GM12873 (cell line): ENCODE data around the gene LRRC59.

Experiments used
- TF ChIP-seq, protein P1 (sequence below): IDR thresholded peaks from 2 replicates; pipeline ENCODE4 v1.5.1; 2012; ENCODE audit warnings: low read depth, mild to moderate bottlenecking, moderate library complexity, low read length, control low read depth; ENCODE audit not compliant: insufficient read depth; ENCODE audit errors: missing control alignments

Gene LRRC59

DNA sequence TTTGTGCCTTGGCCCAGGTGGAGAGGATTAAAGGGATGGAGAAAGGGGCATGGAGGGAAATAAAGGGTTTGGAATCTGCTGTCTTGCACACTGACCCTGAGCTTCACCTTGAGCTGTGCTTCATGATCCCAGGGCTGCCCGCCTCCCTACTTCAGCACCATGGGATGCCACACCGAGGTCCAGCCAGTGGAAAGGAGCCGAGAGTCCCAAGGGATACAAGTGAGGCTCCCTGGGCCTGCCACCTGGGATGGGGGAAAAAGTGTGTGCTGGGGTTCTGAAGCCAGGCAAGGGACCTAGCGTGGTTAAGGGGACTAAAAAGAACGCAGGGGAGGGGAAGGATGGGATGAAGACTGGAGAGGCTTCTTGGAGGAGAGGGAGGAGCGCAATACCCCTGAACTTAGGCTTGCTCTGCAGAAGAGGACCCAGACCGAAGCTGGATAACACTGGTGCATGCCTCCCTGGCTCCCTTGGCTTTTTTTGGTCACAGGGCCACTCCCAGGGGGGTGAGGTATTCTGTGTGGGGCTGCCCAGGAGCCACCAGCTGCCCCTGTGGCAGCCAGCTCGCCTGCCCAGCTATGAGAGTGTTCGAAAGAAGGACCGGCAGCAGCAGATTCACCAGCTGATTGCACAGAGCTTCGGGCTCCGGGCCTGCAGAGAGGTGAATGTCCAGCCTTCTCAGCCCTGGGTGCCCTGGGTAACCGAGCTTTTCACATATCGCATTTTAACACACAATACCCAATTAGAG lies 31.5 kb downstream of the LRRC59 start:
- TF ChIP-seq, protein P1, sequence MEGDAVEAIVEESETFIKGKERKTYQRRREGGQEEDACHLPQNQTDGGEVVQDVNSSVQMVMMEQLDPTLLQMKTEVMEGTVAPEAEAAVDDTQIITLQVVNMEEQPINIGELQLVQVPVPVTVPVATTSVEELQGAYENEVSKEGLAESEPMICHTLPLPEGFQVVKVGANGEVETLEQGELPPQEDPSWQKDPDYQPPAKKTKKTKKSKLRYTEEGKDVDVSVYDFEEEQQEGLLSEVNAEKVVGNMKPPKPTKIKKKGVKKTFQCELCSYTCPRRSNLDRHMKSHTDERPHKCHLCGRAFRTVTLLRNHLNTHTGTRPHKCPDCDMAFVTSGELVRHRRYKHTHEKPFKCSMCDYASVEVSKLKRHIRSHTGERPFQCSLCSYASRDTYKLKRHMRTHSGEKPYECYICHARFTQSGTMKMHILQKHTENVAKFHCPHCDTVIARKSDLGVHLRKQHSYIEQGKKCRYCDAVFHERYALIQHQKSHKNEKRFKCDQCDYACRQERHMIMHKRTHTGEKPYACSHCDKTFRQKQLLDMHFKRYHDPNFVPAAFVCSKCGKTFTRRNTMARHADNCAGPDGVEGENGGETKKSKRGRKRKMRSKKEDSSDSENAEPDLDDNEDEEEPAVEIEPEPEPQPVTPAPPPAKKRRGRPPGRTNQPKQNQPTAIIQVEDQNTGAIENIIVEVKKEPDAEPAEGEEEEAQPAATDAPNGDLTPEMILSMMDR: no peak

DNA sequence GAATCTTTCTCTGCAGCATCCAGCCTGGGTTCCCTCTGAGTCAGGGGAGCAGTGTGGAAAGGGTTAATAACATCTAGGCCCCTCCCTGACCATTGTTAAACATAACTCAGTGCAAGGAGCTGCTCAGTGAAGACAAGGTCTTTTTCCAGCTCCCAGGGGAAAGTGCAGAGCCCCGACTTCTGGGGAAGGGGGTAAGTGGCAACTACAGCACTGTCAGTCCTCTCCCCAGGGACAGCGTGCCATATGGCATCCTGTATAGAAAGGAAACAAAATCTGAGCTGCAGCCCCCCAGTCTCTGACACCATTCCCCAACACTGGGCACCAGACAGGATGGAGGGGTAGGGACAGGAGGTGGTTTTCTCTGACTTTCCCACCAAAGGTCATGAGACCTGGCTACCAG lies 32.2 kb downstream of the LRRC59 start:
- TF ChIP-seq, protein P1: no peak

DNA sequence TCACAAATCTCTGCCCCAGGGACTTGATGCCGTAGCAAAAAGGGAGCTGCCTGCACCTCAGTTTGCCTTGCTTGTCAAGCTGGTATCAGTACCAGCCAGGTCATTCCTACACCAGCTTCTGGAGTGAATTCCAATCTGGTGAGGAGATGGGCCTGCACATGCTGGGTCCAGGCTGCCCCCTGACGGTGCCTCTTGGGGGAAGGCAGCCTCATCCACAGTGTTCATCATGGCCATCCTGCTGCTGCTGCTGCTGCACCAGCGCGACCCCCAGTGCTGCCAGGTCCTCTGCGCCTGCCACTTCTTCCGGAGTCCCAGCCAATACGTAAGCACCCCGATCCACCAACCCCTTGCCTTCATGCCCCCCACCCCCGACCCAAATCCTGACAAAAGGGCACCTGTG lies 32.6 kb downstream of the LRRC59 start:
- TF ChIP-seq, protein P1: no peak

DNA sequence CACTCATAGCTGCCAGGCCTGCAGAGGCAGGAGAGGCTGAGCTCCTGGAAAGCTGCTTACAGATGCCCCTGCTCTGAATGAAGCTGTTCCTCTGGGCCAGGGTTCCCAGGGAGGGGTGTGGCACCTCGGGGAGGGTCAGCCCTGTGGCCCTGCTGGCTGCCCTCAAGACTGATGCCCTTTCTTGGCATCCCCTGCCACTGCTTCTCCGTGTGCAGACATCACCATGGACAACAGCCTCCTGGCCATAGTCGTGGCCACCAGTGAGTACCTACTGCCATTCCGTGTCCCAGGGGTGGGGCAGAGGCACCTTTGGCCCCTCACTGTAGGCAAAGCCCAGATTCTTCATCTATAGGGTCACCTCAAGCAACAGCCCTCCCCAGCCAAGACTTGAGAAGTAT lies 33.3 kb downstream of the LRRC59 start:
- TF ChIP-seq, protein P1: no peak

DNA sequence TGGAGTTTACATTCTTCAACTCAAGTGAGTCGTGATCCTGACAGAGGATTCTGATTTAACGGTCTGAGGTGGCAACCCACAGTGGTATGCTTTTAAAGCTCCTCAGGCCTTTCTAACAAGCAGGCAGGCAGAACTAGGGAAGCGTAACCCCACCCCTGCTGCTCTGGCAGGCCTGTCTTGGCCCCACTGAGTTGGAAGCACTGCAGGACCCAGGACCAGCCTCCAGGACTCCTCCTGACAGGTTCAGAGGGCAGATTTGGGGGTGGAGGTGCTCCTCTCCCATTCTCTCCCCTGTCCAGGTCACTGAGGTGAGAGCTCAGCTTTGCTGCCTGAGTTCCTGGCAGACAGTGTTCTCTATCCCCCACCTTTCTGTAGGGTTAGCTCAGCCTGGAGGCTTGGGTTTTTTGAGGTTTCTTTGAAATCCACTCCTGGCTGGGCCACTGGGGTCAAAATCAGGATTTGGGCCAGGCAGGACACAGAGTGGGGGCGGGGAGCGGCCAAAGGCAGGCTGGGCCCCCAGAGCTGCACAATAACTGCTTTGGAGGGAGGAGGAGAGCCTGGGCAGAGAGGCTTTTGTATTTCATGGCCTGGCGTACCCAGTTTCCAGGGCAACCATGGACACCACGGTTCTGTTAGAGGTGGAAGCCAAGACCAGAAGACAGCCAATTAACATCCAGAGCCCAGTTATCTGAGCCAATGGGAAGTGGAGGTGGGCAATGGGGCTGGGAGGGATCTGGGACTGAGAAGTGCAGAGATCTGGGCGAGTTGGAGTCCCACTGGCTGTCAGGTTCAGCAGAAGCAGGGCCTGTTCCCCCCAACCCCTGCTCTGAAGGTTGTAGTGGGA lies 33.9 kb downstream of the LRRC59 start:
- TF ChIP-seq, protein P1: no peak

DNA sequence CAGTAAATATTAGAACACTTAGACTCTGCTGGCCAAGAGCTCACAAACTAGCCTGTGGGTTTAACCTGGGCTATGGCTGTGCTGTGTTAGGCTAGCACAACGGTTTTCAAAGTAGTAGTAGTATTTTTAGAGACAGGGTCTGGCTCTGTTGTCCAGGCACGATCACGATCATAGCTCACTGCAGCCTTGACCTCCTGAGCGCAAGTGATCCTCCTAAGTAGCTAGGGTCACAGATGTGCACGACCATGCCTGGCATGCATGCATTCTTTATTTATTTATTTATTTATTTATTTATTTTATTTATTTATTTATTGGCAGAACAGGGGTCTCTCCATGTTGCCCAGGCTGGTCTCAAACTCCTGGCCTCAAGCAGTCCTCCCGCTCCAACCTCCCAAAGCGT lies 34.7 kb downstream of the LRRC59 start:
- TF ChIP-seq, protein P1: no peak
